ENCODE measurements around the gene RPRD2. TPM values are rescaled to one million over a fixed set of nuclear protein-coding genes. Genes with fewer than 3 reads are reported as not detected.

Gene RPRD2
- polyA plus RNA-seq, 3 donors = 5.9 to 9.7 (median 8.2) TPM

- Histone ChIP-seq H3K9me3 (replicated peaks in 1 of 2; ENCODE audit: control insufficient read depth in 1 of 2, insufficient read depth in 1 of 2, low read length in 2 of 2) (no peaks in the 10 kb centered on the region), H3K4me1 (ENCODE audit: control insufficient read depth in 1 of 2, insufficient read depth in 2 of 2, low read length in 2 of 2) (no peaks in the 10 kb centered on the region), H4K20me1 (ENCODE audit: insufficient read depth, low read length) (peaks cover 9% of the 10 kb centered on the region), H3K79me2 (ENCODE audit: insufficient read depth, low read length) (peaks cover 1% of the 10 kb centered on the region), H3K4me3 (replicated peaks in 1 of 3; ENCODE audit: low read depth in 2 of 3, low read length in 3 of 3) (no peak overlapping the region), H3K27me3 (ENCODE audit: control insufficient read depth in 2 of 2, insufficient read depth in 2 of 2, low read length in 2 of 2) (no peaks in the 10 kb centered on the region), H3K9ac (ENCODE audit: insufficient read depth, low read length, poor library complexity, severe bottlenecking) (no peak overlapping the region), H3K36me3 (replicated peaks in 1 of 2; ENCODE audit: control insufficient read depth in 1 of 2, insufficient read depth in 2 of 2, low read length in 2 of 2) (peaks cover 69 to 94% of the 10 kb centered on the region in 2 donors), H3K27ac (ENCODE audit: low read depth in 1 of 2, low read length in 2 of 2) (no peak overlapping the region), H3K4me2 (replicated peaks; ENCODE audit: extremely low read depth, low read length, poor library complexity, severe bottlenecking) (no peak overlapping the region), H2AFZ (ENCODE audit: insufficient read depth, low read depth, low read length, poor library complexity, severe bottlenecking) (no peak overlapping the region)
- intact Hi-C loops (cut with micrococcal nuclease) = no loop called here
- Mint-ChIP-seq H3K4me1 (no peaks in the 10 kb centered on the region), H3K27me3 (ENCODE audit: low read depth in 3 of 3) (no peaks in the 10 kb centered on the region), H3K36me3 (peaks cover 64 to 80% of the 10 kb centered on the region in 2 donors), H3K4me3 (no peak overlapping the region), H3K9me3 (peaks cover 0 to 2% (median 0%) of the 10 kb centered on the region in 7 donors), H3K27ac (no peak overlapping the region)
- 89% methylated on average over 1 of the region's 1 CpG for WGBS (ENCODE audit: insufficient coverage)
- DNase-seq = no peak
- no peak for TF ChIP-seq CTCF (IDR thresholded peaks at IDR 0.05)
Measured at GRCh38 chr1:150444232-150444631, 80.3 kb downstream of the RPRD2 start.

DNA sequence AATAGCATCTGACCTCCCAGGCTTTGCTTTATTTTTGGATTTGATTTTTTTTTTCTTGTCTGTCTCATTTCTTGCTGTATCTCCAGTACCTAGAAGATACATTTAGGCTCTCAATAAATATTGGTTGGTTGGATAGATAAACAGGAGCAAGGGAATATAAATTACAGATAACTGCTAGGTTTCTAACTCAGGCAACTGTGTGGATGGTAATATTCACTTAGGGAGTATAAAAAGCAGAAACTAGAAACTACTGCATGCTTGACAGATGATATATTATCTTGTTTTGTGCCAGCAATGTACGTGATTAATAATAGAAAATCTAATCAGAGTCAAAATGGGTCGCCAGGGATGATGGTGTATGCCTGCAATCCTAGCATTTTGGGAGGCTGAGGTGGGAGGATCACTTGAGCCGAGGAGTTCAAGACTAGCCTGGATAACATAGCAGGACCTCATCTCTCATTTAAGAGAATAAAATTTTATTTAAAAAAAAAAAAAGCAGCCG, 92.2 kb downstream of the RPRD2 start:
- Histone ChIP-seq H3K4me2 (replicated peaks; ENCODE audit: extremely low read depth, low read length, poor library complexity, severe bottlenecking) (no peak overlapping the region), H3K27ac (ENCODE audit: low read depth in 1 of 2, low read length in 2 of 2) (no peak overlapping the region), H3K79me2 (ENCODE audit: insufficient read depth, low read length) (no peaks in the 10 kb centered on the region), H3K4me1 (ENCODE audit: control insufficient read depth in 1 of 2, insufficient read depth in 2 of 2, low read length in 2 of 2) (no peaks in the 10 kb centered on the region), H3K4me3 (replicated peaks in 1 of 3; ENCODE audit: low read depth in 2 of 3, low read length in 3 of 3) (no peak overlapping the region), H3K9me3 (replicated peaks in 1 of 2; ENCODE audit: control insufficient read depth in 1 of 2, insufficient read depth in 1 of 2, low read length in 2 of 2) (no peaks in the 10 kb centered on the region), H4K20me1 (ENCODE audit: insufficient read depth, low read length) (peaks cover 7% of the 10 kb centered on the region), H3K36me3 (replicated peaks in 1 of 2; ENCODE audit: control insufficient read depth in 1 of 2, insufficient read depth in 2 of 2, low read length in 2 of 2) (peaks cover 37 to 82% of the 10 kb centered on the region in 2 donors), H3K27me3 (ENCODE audit: control insufficient read depth in 2 of 2, insufficient read depth in 2 of 2, low read length in 2 of 2) (no peaks in the 10 kb centered on the region), H3K9ac (ENCODE audit: insufficient read depth, low read length, poor library complexity, severe bottlenecking) (no peak overlapping the region), H2AFZ (ENCODE audit: insufficient read depth, low read depth, low read length, poor library complexity, severe bottlenecking) (no peak overlapping the region)
- no peak for DNase-seq
- H3K9me3 Mint-ChIP-seq = no peaks in the 10 kb centered on the region
- H3K36me3 Mint-ChIP-seq = peaks cover 55 to 89% of the 10 kb centered on the region in 2 donors
- no peak for TF ChIP-seq CTCF (IDR thresholded peaks at IDR 0.05)
- H3K4me3 Mint-ChIP-seq = no peak overlapping the region
- WGBS (ENCODE audit: insufficient coverage) = 100% methylated on average over 2 of the region's 4 CpGs
- intact Hi-C loops (cut with micrococcal nuclease) = no loop called here
- no peaks in the 10 kb centered on the region for H3K4me1 Mint-ChIP-seq
- H3K27ac Mint-ChIP-seq = no peak overlapping the region
- no peaks in the 10 kb centered on the region for H3K27me3 Mint-ChIP-seq (ENCODE audit: low read depth in 3 of 3)

Measured in CD14-positive monocyte (primary cell).